Effector memory CD8-positive, alpha-beta T cell (primary cell): Measurements from ENCODE around the gene SPIN4.

Experiments used
- ATAC-seq: fragments of 150-1000 bp; cut with Tn5 transposase; replicated peaks from 2 replicates; pipeline ENCODE4 v1.10.0; 2021; ENCODE audit warnings: mild to moderate bottlenecking, moderate library complexity
- DNase-seq, 3 experiments: peaks; one replicate each; pipeline ENCODE4 v3.0.0; 2021
- H3K27ac Mint-ChIP-seq, 2 donors: one replicate each; pipeline ENCODE4 v1.8.0; 2022; ENCODE audit warnings: mild to moderate bottlenecking in 2 of 2, mixed read lengths in 2 of 2, moderate library complexity in 2 of 2
- H3K27me3 Mint-ChIP-seq, 2 donors: one replicate each; pipeline ENCODE4 v1.8.0; 2022; ENCODE audit warnings: mixed read lengths in 2 of 2
- H3K36me3 Mint-ChIP-seq: one replicate; pipeline ENCODE4 v1.8.0; 2022; ENCODE audit warnings: mild to moderate bottlenecking, moderate library complexity, mixed read lengths; ENCODE audit not compliant: insufficient read depth
- H3K4me1 Mint-ChIP-seq, 2 donors: one replicate each; pipeline ENCODE4 v1.8.0; 2022; ENCODE audit warnings: low read depth in 2 of 2, mixed read lengths in 2 of 2
- H3K4me3 Mint-ChIP-seq, 2 donors: one replicate each; pipeline ENCODE4 v1.8.0; 2022; ENCODE audit warnings: mild to moderate bottlenecking in 2 of 2, mixed read lengths in 2 of 2, moderate library complexity in 2 of 2
- H3K9me3 Mint-ChIP-seq, 2 donors: one replicate each; pipeline ENCODE4 v1.8.0; 2022; ENCODE audit warnings: mixed read lengths in 2 of 2

SPIN4 gene

DNA sequence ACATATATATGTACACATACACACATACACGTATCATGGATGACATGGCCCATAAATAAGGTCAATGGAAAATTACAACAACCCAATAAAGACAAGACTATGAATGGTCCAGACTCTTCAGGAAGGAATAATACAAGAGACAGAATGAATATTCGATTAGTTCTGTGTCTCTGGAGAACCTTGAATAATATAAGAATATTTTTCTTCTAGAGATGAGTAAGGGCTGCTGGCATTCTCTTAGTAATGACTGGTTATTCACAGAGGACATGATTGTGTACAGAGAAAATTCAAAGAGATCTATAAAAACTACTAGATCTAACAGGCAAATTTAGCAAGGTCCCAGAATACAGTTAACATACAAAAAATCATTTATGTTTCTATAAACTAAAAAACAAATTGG is 23.3 kb downstream of the SPIN4 start:
- DNase-seq (no peak), ATAC-seq (no peak)
- H3K36me3 Mint-ChIP-seq: no peaks in the 10 kb centered on the region
- H3K4me3 Mint-ChIP-seq: no peak overlapping the region
- H3K27ac Mint-ChIP-seq: no peak overlapping the region
- H3K27me3 Mint-ChIP-seq: no peaks in the 10 kb centered on the region
- no peaks in the 10 kb centered on the region for H3K9me3 Mint-ChIP-seq
- peaks cover 0 to 5% of the 10 kb centered on the region in 2 donors for H3K4me1 Mint-ChIP-seq

DNA sequence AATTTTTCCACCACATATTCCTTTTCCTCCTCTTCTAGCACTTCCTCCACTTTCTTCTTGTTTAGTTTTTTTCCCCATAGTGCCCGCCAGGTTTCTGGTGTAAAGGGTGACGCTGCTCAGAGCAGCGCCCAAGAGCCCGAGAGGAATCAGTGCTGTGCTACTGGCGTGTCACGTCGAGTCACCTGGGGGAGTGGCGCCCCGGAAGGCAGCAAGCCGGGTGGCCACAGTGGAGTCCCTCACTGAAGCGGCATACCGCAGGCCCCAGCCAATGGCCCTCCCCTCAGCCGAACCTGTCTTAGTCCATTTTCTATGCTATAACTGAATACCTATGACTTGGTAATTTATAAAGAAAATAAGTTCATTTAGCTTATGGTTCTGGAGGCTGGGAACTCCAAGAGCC is 51.5 kb downstream of the SPIN4 start:
- peaks cover 2 to 15% of the 10 kb centered on the region in 2 donors for H3K9me3 Mint-ChIP-seq
- ATAC-seq (no peak), DNase-seq (no peak)
- no peak overlapping the region for H3K4me3 Mint-ChIP-seq
- no peaks in the 10 kb centered on the region for H3K27me3 Mint-ChIP-seq
- H3K36me3 Mint-ChIP-seq: peaks cover 3% of the 10 kb centered on the region
- H3K4me1 Mint-ChIP-seq: no peaks in the 10 kb centered on the region
- H3K27ac Mint-ChIP-seq: no peak overlapping the region
